OCI-LY1 (cell line): ENCODE data around the gene SLC24A3.

Experiments
- H2AFZ ChIP-seq: fragments of 200-600 bp; sonication (generic), shearing (Covaris generic); 2 replicates; pipeline ENCODE4 v1.6.0; 2014; ENCODE audit warnings: antibody characterized with exemption, mild to moderate bottlenecking, low read length
- H3F3A ChIP-seq: fragments of 200-600 bp; sonication (generic), shearing (Covaris generic); 2 replicates; pipeline ENCODE4 v1.6.0; 2014; ENCODE audit warnings: mild to moderate bottlenecking, antibody characterized with exemption, low read length, moderate library complexity; ENCODE audit not compliant: insufficient read depth
- H3K27ac ChIP-seq: fragments of 200-600 bp; sonication (generic); 2 replicates; pipeline ENCODE4 v1.5.1; 2014; ENCODE audit warnings: low read length, mixed run types, mild to moderate bottlenecking, low read depth; ENCODE audit not compliant: poor library complexity, severe bottlenecking
- H3K27me3 ChIP-seq: fragments of 200-600 bp; sonication (generic); 2 replicates; pipeline ENCODE4 v1.6.0; 2014; ENCODE audit warnings: antibody characterized with exemption, mild to moderate bottlenecking, low read length, moderate library complexity; ENCODE audit not compliant: insufficient read depth
- H3K36me3 ChIP-seq: fragments of 200-600 bp; sonication (generic); 2 replicates; pipeline ENCODE4 v1.6.1; 2014; ENCODE audit warnings: mild to moderate bottlenecking, antibody characterized with exemption, low read length, moderate library complexity, mixed read lengths; ENCODE audit not compliant: insufficient read depth
- H3K4me1 ChIP-seq: fragments of 200-600 bp; sonication (generic); 2 replicates; pipeline ENCODE4 v1.5.1; 2014; ENCODE audit warnings: mild to moderate bottlenecking, low read length, moderate library complexity; ENCODE audit not compliant: insufficient read depth, severe bottlenecking
- H3K4me2 ChIP-seq: fragments of 200-600 bp; sonication (generic), shearing (Covaris generic); 2 replicates; pipeline ENCODE4 v1.6.1; 2014; ENCODE audit warnings: low read length
- H3K4me3 ChIP-seq: fragments of 200-600 bp; sonication (generic); 2 replicates; pipeline ENCODE4 v1.5.1; 2014; ENCODE audit warnings: low read length, low read depth, mild to moderate bottlenecking, mixed read lengths; ENCODE audit not compliant: poor library complexity, severe bottlenecking
- H3K79me2 ChIP-seq: fragments of 200-600 bp; shearing (Covaris generic); 2 replicates; pipeline ENCODE4 v1.6.1; 2016; ENCODE audit warnings: mixed run types, low read length, mixed read lengths; ENCODE audit not compliant: insufficient read depth
- H3K9ac ChIP-seq: fragments of 200-600 bp; sonication (generic), shearing (Covaris generic); 2 replicates; pipeline ENCODE4 v1.6.1; 2014; ENCODE audit warnings: mild to moderate bottlenecking, low read length, mixed read lengths
- H3K9me2 ChIP-seq: fragments of 200-600 bp; sonication (generic), shearing (Covaris generic); 2 replicates; pipeline ENCODE4 v1.6.1; 2014; ENCODE audit warnings: low read depth, mild to moderate bottlenecking, low read length, mixed read lengths
- H3K9me3 ChIP-seq: fragments of 200-600 bp; shearing (Covaris generic); 2 replicates; pipeline ENCODE4 v1.6.1; 2014; ENCODE audit warnings: low read length, mixed read lengths
- H4K20me1 ChIP-seq: fragments of 200-600 bp; sonication (generic), shearing (Covaris generic); 2 replicates; pipeline ENCODE4 v1.6.0; 2016; ENCODE audit warnings: mild to moderate bottlenecking, low read length; ENCODE audit not compliant: insufficient read depth
- CTCF ChIP-seq: fragments of 200-600 bp; sonication (generic), shearing (Covaris generic); IDR thresholded peaks from 2 replicates; pipeline ENCODE4 v1.5.1; 2017; ENCODE audit warnings: mild to moderate bottlenecking, antibody characterized with exemption, low read length, moderate library complexity, mixed read lengths
- EZH2 ChIP-seq: fragments of 200-600 bp; sonication (generic), shearing (Covaris generic); IDR thresholded peaks from 2 replicates; pipeline ENCODE4 v1.8.0; 2017; ENCODE audit warnings: borderline replicate concordance, mixed run types, mild to moderate bottlenecking, antibody characterized with exemption, low read length, moderate library complexity, mixed read lengths

SLC24A3 gene

DNA sequence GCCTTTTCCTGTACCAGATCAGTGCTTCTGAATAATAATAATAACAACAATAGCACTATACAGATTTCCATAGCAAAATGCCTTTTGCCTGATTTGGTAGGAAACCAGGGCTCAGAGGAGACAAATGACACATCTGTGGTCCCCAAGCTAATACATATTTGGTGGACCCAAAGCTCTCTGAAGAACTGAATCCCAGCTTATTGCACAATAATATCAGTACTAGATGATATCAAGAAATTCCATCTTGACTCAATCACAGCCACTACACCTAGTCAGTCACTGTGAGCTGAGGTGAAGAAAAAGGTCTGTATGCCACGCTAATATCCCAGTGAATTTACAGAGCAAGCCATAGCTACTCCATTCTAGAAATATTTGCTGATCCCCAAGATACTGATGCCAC lies 275.0 kb downstream of the SLC24A3 start:
- H3K4me1 ChIP-seq, result no peaks in the 10 kb centered on the region
- H3K27ac ChIP-seq, result no peak overlapping the region
- H3F3A ChIP-seq, result no peaks in the 10 kb centered on the region

DNA sequence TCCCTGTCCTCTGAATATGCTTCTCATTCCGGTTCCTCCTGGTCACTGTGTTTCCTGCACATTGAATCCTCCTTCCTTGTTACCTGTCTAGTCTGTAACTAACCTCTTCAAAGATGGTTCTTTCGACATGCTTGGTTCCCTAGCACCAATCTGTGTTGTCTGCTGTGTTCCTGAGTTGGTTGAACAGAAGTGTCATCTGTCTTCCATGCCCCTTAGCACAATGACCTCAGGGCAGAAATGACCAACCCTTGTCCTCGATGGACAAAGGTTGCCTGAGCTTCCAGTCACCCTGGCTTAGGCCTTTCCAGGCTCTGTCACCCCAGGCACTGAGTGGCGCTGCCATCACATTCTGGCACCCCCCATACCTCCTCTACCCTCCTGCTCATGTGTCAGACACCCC lies 278.8 kb downstream of the SLC24A3 start:
- Histone ChIP-seq H3K4me3 (no peak overlapping the region), H4K20me1 (no peaks in the 10 kb centered on the region), H3K9me3 (no peaks in the 10 kb centered on the region), H3F3A (no peaks in the 10 kb centered on the region), H3K27me3 (no peaks in the 10 kb centered on the region), H3K79me2 (no peaks in the 10 kb centered on the region), H2AFZ (no peak overlapping the region), H3K4me1 (no peaks in the 10 kb centered on the region), H3K9ac (no peak overlapping the region), H3K9me2 (no peaks in the 10 kb centered on the region), H3K4me2 (no peak overlapping the region), H3K27ac (no peak overlapping the region), H3K36me3 (no peaks in the 10 kb centered on the region)
- TF ChIP-seq CTCF (no peak), EZH2 (no peak)

More for the DNA sequence above, 275.0 kb downstream of the SLC24A3 start:
- Histone ChIP-seq H3K9me3 (no peaks in the 10 kb centered on the region), H3K27me3 (no peaks in the 10 kb centered on the region), H2AFZ (no peak overlapping the region), H3K36me3 (no peaks in the 10 kb centered on the region), H3K4me2 (no peak overlapping the region), H4K20me1 (no peaks in the 10 kb centered on the region), H3K4me3 (no peak overlapping the region), H3K9ac (no peak overlapping the region), H3K9me2 (no peaks in the 10 kb centered on the region), H3K79me2 (no peaks in the 10 kb centered on the region)
- TF ChIP-seq EZH2 (no peak), CTCF (no peak)

GRCh38 chr20:19492116-19492515 lies 279.7 kb downstream of the SLC24A3 start:
- Histone ChIP-seq H3K4me3 (no peak overlapping the region), H3K9me2 (no peaks in the 10 kb centered on the region), H3F3A (no peaks in the 10 kb centered on the region), H3K36me3 (no peaks in the 10 kb centered on the region), H3K9ac (no peak overlapping the region), H3K27ac (no peak overlapping the region), H4K20me1 (no peaks in the 10 kb centered on the region), H3K79me2 (no peaks in the 10 kb centered on the region), H3K4me1 (no peaks in the 10 kb centered on the region), H2AFZ (no peak overlapping the region), H3K4me2 (no peak overlapping the region), H3K9me3 (no peaks in the 10 kb centered on the region), H3K27me3 (no peaks in the 10 kb centered on the region)
- TF ChIP-seq CTCF, result no peak
- TF ChIP-seq EZH2, result no peak
